ENCODE data around the gene HSPB6. TPM values are rescaled to one million over a fixed set of nuclear protein-coding genes. Genes with fewer than 3 reads are reported as not detected.

Gene HSPB6
- total and polyA plus RNA-seq, 2 of the 8 experiments (the other 6 are each of a cell fraction or from before 2014, with no cell fraction given): 0.91 TPM; not detected in 1

GRCh38 chr19:35722897-35723296 lies 33.9 kb downstream of the HSPB6 start:
- no peak overlapping the region for H4K5ac ChIP-seq (ENCODE audit: insufficient read length, low read depth, low read length)
- H4K91ac ChIP-seq (replicated peaks; ENCODE audit: insufficient read length, low read length): no peak overlapping the region
- H3K4me3 ChIP-seq (ENCODE audit: extremely low read depth in 1 of 4, insufficient read depth in 2 of 4, low read depth in 3 of 4, low read length in 4 of 4): no peak overlapping the region
- no peak overlapping the region for H3K9ac ChIP-seq (replicated peaks in 1 of 4; ENCODE audit: extremely low read depth in 1 of 4, low read depth in 3 of 4, low read length in 3 of 4)
- no peak overlapping the region for H3K18ac ChIP-seq (ENCODE audit: extremely low read depth, low read length)
- peaks cover 8% of the 10 kb centered on the region for H3K79me1 ChIP-seq (ENCODE audit: low read depth, low read length)
- TF ChIP-seq SP2 (IDR thresholded peaks at IDR 0.05; ENCODE audit: low read length) (no peak), MAX (IDR thresholded peaks at IDR 0.05) (no peak), SRF (IDR thresholded peaks at IDR 0.05; ENCODE audit: low read depth, low read length) (no peak), SP4 (IDR thresholded peaks at IDR 0.05; ENCODE audit: low read length) (no peak), RFX5 (IDR thresholded peaks at IDR 0.05; ENCODE audit: borderline replicate concordance, low read depth, low read length) (no peak), EZH2 (IDR thresholded peaks at IDR 0.05; ENCODE audit: low read depth, low read length, severe bottlenecking) (no peak), KDM4A (IDR thresholded peaks at IDR 0.05; ENCODE audit: low read depth, low read length, severe bottlenecking) (no peak), NRF1 (IDR thresholded peaks at IDR 0.05; ENCODE audit: low read depth, low read length) (no peak), RNF2 (IDR thresholded peaks at IDR 0.05; ENCODE audit: borderline replicate concordance, low read depth, low read length, missing control alignments, poor library complexity, severe bottlenecking) (no peak)
- H2AFZ ChIP-seq (ENCODE audit: low read length): no peak overlapping the region
- H3K27ac ChIP-seq (ENCODE audit: low read depth, low read length): no peak overlapping the region
- peaks cover 3% of the 10 kb centered on the region; the same call in 1 of the 2 replicates for H3K23me2 ChIP-seq (ENCODE audit: low read depth, low read length)
- CTCF ChIA-PET (ENCODE audit: partially characterized antibody): interaction anchor here (0.7 to 11.8 kb wide), 3 partner anchors 15 to 167 kb away, joined by 3 to 80 read pairs (median 3); partner anchors contain the start of gene IGFLR1
- FAIRE-seq: no peak
- no peak overlapping the region for H3K14ac ChIP-seq (ENCODE audit: insufficient read length)
- no peak overlapping the region for H2AK5ac ChIP-seq (ENCODE audit: low read depth, low read length)
- POLR2A ChIA-PET (ENCODE audit: partially characterized antibody): interaction anchor here (1.7 to 6.1 kb wide), 4 partner anchors 10 to 17 kb away, joined by 5 to 54 read pairs (median 24); no protein-coding TSS in a partner anchor
- H3K56ac ChIP-seq (replicated peaks; ENCODE audit: insufficient read length, low read depth, low read length): no peak overlapping the region
- H3K36me3 ChIP-seq (ENCODE audit: control insufficient read depth in 2 of 4, insufficient read depth in 4 of 4, low read length in 3 of 4): peaks cover 36 to 58% (median 50%) of the 10 kb centered on the region in 4 experiments
- no peak overlapping the region for H3K4ac ChIP-seq (replicated peaks; ENCODE audit: insufficient read length, low read depth, low read length)
- DNase-seq (ENCODE audit: low read depth in 1 of 2, low spot score in 2 of 2): no peak
- no peak overlapping the region for H4K8ac ChIP-seq (ENCODE audit: extremely low read depth, insufficient read depth, low read length)
- no peak overlapping the region for H2BK15ac ChIP-seq (ENCODE audit: low read length)
- no peak overlapping the region for H3K23ac ChIP-seq (ENCODE audit: insufficient read length)
- no peak overlapping the region for H3K4me2 ChIP-seq (ENCODE audit: insufficient read depth in 1 of 2, low read depth in 2 of 2, low read length in 2 of 2)
- peaks cover 0 to 20% of the 10 kb centered on the region in 2 experiments; a peak in 2 of 4 replicates for H3K79me2 ChIP-seq (ENCODE audit: control insufficient read depth in 1 of 2, insufficient read depth in 2 of 2, low read length in 2 of 2)
- H3K9me3 ChIP-seq (ENCODE audit: insufficient read depth in 2 of 2, low read depth in 1 of 2, low read length in 1 of 2): no peaks in the 10 kb centered on the region
- peaks cover 7 to 16% of the 10 kb centered on the region in 2 experiments for H4K20me1 ChIP-seq (replicated peaks in 1 of 2; ENCODE audit: control insufficient read depth in 1 of 2, insufficient read depth in 2 of 2, low read length in 2 of 2)
- H2BK5ac ChIP-seq (ENCODE audit: low read depth, low read length): no peak overlapping the region
- H2BK12ac ChIP-seq (ENCODE audit: low read depth, low read length): no peak overlapping the region
- WGBS, 2 experiments (ENCODE audit: extremely low coverage in 1 of 2, insufficient coverage in 1 of 2, insufficient read length in 1 of 2, insufficient replicate concordance in 2 of 2, low coverage in 1 of 2, low lambda C conversion rate in 2 of 2, missing lambda C conversion rate in 1 of 2): 97% methylated on average over 15 of the region's 16 CpGs; no CpG with 5 or more reads in 1 of the 2 experiments
- H3K27me3 ChIP-seq (replicated peaks in 1 of 4; ENCODE audit: control insufficient read depth in 3 of 4, extremely low read depth in 1 of 4, insufficient read depth in 3 of 4, low read length in 3 of 4): no peaks in the 10 kb centered on the region
- H2BK120ac ChIP-seq (replicated peaks; ENCODE audit: low read depth, low read length): no peak overlapping the region
- H2BK20ac ChIP-seq (ENCODE audit: low read length): no peak overlapping the region
- H3K4me1 ChIP-seq (replicated peaks in 1 of 4; ENCODE audit: control insufficient read depth in 3 of 4, insufficient read depth in 4 of 4, low read length in 3 of 4): peaks cover 0 to 5% (median under 1%) of the 10 kb centered on the region in 4 experiments; a peak in 2 of 7 replicates

All from H1 (cell line).